Uterus (tissue), 2 donors: Measurements from ENCODE around the gene CLK2.

Experiments
- POLR2A ChIP-seq, 2 donors: fragments of 450-650 bp; IDR thresholded peaks; one replicate each; pipeline ENCODE4 v1.6.1; 2016; ENCODE audit warnings: antibody characterized with exemption in 2 of 2, mild to moderate bottlenecking in 1 of 2, moderate library complexity in 1 of 2
- TF ChIP-seq, protein P1 (sequence below), 4 experiments: fragments of 200-600 bp in 2 of 4; fragments of 450-650 bp in 2 of 4; sonication (generic) in 2 of 4; IDR thresholded peaks; one replicate each; pipeline ENCODE4 v1.5.1; 2016 to 2019; ENCODE audit warnings: antibody characterized with exemption in 4 of 4, mild to moderate bottlenecking in 2 of 4, moderate library complexity in 1 of 4

- TF ChIP-seq POLR2A (IDR thresholded peaks at IDR 0.05) = peak in 1 of 2 donors; percentile 60
- TF ChIP-seq, protein P1, sequence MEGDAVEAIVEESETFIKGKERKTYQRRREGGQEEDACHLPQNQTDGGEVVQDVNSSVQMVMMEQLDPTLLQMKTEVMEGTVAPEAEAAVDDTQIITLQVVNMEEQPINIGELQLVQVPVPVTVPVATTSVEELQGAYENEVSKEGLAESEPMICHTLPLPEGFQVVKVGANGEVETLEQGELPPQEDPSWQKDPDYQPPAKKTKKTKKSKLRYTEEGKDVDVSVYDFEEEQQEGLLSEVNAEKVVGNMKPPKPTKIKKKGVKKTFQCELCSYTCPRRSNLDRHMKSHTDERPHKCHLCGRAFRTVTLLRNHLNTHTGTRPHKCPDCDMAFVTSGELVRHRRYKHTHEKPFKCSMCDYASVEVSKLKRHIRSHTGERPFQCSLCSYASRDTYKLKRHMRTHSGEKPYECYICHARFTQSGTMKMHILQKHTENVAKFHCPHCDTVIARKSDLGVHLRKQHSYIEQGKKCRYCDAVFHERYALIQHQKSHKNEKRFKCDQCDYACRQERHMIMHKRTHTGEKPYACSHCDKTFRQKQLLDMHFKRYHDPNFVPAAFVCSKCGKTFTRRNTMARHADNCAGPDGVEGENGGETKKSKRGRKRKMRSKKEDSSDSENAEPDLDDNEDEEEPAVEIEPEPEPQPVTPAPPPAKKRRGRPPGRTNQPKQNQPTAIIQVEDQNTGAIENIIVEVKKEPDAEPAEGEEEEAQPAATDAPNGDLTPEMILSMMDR (IDR thresholded peaks at IDR 0.05) = peak in 1 of 4 experiments; percentile 22
Measured at GRCh38 chr1:155320661-155321617, 47.6 kb upstream of the CLK2 start, which contains the start of gene RUSC1.
